Measurements from ENCODE around the gene GALNT18. TPM values are rescaled to one million over a fixed set of nuclear protein-coding genes. Genes with fewer than 3 reads are reported as not detected.

GALNT18 gene
- total RNA-seq, 1 donor, result 2.4 TPM

- no peak for DNase-seq (ENCODE audit: low read depth)
- H3K4me3 ChIP-seq (ENCODE audit: low read depth, low read length), result no peak overlapping the region
- TF ChIP-seq, protein P1, sequence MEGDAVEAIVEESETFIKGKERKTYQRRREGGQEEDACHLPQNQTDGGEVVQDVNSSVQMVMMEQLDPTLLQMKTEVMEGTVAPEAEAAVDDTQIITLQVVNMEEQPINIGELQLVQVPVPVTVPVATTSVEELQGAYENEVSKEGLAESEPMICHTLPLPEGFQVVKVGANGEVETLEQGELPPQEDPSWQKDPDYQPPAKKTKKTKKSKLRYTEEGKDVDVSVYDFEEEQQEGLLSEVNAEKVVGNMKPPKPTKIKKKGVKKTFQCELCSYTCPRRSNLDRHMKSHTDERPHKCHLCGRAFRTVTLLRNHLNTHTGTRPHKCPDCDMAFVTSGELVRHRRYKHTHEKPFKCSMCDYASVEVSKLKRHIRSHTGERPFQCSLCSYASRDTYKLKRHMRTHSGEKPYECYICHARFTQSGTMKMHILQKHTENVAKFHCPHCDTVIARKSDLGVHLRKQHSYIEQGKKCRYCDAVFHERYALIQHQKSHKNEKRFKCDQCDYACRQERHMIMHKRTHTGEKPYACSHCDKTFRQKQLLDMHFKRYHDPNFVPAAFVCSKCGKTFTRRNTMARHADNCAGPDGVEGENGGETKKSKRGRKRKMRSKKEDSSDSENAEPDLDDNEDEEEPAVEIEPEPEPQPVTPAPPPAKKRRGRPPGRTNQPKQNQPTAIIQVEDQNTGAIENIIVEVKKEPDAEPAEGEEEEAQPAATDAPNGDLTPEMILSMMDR (IDR thresholded peaks at IDR 0.05; ENCODE audit: insufficient read depth, low read length), result no peak
Measured at GRCh38 chr11:11288972-11289616, 332.7 kb downstream of the GALNT18 start.

- no peak overlapping the region for H3K4me3 ChIP-seq (ENCODE audit: low read depth, low read length)
- TF ChIP-seq, protein P1 (IDR thresholded peaks at IDR 0.05; ENCODE audit: insufficient read depth, low read length), result no peak
- DNase-seq (ENCODE audit: low read depth), result no peak
Measured at GRCh38 chr11:11284481-11284880, 337.3 kb downstream of the GALNT18 start.

- DNase-seq (ENCODE audit: low read depth), result no peak
- TF ChIP-seq, protein P1 (IDR thresholded peaks at IDR 0.05; ENCODE audit: insufficient read depth, low read length), result no peak
- no peak overlapping the region for H3K4me3 ChIP-seq (ENCODE audit: low read depth, low read length)
Measured at GRCh38 chr11:11281626-11282025, 340.2 kb downstream of the GALNT18 start.

DNA sequence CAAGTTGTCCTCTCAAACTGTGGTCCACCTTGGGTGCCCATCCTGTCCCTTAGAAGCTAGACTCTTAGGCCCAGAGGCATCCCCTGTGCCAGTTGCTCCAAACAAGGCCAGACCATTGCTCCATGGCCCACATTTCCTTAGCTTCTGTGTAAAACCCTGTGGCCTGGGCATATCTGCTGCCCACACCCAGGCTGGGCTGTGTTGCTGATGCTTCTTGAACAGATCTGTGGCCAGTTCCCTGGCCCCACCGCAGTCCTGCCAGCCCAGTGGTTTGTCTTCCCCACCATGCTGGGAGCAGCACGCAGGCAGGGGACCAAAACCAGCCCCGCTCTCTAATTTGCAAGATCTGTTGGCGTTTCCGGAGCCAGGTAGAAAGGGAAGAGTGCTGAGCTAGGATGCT, 341.0 kb downstream of the GALNT18 start:
- TF ChIP-seq, protein P1 (IDR thresholded peaks at IDR 0.05; ENCODE audit: insufficient read depth, low read length), result no peak
- DNase-seq (ENCODE audit: low read depth), result no peak
- H3K4me3 ChIP-seq (ENCODE audit: low read depth, low read length), result no peak overlapping the region

DNA sequence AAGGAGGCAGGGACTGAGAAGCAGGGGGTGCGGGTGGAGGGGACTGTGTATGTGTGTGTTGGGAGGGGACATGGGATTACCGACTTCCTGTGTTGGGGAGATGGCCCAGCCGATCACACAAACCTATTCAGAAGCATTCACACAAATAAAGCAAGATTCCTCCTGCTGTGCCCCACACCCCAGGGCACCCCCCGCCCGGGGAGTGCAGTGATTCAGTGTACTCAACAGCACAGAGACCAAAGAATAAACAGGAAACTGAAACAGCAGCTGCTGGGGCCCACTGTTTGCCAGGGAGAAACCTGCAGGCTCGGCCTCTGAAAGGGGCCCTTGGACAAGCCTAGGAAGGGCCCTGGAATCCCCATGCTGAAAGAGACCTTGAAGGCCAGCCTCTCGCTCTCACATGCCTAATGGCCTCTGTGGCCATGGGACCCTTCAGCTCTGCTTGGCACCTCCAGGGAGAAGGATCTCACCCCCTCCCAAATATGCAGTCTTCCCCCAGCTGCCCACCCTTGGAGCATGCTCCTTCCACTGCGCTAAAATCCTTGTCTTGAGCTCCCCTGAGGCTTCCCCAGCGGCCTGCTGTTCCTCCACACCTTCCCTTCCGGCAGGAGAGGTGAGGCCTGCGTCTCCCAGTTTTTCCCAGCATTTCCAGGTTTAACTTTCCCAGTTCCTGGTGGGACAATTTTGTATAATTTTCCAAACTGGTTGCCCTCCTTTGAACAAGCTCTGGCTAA, 341.7 kb downstream of the GALNT18 start:
- TF ChIP-seq, protein P1 (IDR thresholded peaks at IDR 0.05; ENCODE audit: insufficient read depth, low read length), result no peak
- no peak overlapping the region for H3K4me3 ChIP-seq (ENCODE audit: low read depth, low read length)
- DNase-seq (ENCODE audit: low read depth), result no peak

DNA sequence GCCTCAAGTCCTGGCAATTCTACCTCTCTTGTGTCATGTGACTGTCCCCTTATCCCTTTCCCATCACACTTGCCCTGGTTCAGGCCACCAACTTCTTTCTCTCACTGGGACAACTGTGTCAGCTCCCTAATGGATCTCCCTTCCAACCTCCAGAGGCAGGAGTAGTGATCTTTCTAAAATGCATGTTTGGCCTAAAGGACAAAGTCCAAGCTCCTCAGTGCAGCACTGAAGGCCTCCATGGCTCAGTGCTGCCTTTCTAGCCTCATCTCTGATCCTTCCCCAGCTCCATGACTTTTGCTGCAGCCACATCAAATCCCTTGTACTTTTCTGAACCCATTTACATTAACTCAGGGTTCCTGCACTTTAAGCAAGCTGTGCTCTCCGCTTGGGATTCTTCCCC, 349.6 kb downstream of the GALNT18 start:
- no peak for DNase-seq (ENCODE audit: low read depth)
- no peak overlapping the region for H3K4me3 ChIP-seq (ENCODE audit: low read depth, low read length)
- TF ChIP-seq, protein P1 (IDR thresholded peaks at IDR 0.05; ENCODE audit: insufficient read depth, low read length), result no peak
